H9 (cell line): Measurements from ENCODE around the gene HNRNPR. TPM values are rescaled to one million over a fixed set of nuclear protein-coding genes. Genes with fewer than 3 reads are reported as not detected.

Experiments used
- DNase-seq: peaks from one replicate; pipeline ENCODE4 v3.0.0-alpha.2; 2017
- H2AFZ ChIP-seq: one replicate; pipeline ENCODE4 v1.6.1; 2013; ENCODE audit warnings: mild to moderate bottlenecking, low read length, control low read depth, moderate library complexity
- H2AK5ac ChIP-seq: 2 replicates; pipeline ENCODE4 v1.6.1; 2013; ENCODE audit warnings: low read length, control low read depth, mixed read lengths; ENCODE audit not compliant: insufficient read length
- H2BK120ac ChIP-seq: one replicate; pipeline ENCODE4 v1.6.1; 2013; ENCODE audit warnings: low read depth, mild to moderate bottlenecking, low read length, control low read depth, inconsistent platforms; ENCODE audit not compliant: poor library complexity, severe bottlenecking
- H2BK12ac ChIP-seq: 2 replicates; pipeline ENCODE4 v1.6.1; 2013; ENCODE audit warnings: low read length, control low read depth, mixed read lengths, low read depth; ENCODE audit not compliant: insufficient read length
- H2BK15ac ChIP-seq: 2 replicates; pipeline ENCODE4 v1.6.1; 2013; ENCODE audit warnings: low read depth, low read length, control low read depth
- H2BK20ac ChIP-seq: one replicate; pipeline ENCODE4 v1.6.1; 2013; ENCODE audit warnings: low read depth, mild to moderate bottlenecking, low read length, control low read depth, inconsistent platforms; ENCODE audit not compliant: poor library complexity, severe bottlenecking
- H2BK5ac ChIP-seq: 2 replicates; pipeline ENCODE4 v1.6.1; 2013; ENCODE audit warnings: low read length, control low read depth, mixed read lengths; ENCODE audit not compliant: insufficient read length
- H3K14ac ChIP-seq: 2 replicates; pipeline ENCODE4 v1.6.1; 2013; ENCODE audit warnings: low read length, control low read depth; ENCODE audit not compliant: insufficient read depth
- H3K18ac ChIP-seq: 2 replicates; pipeline ENCODE4 v1.6.1; 2013; ENCODE audit warnings: low read depth, mild to moderate bottlenecking, mixed read lengths, low read length, control low read depth; ENCODE audit not compliant: insufficient read length
- H3K23ac ChIP-seq: 2 replicates; pipeline ENCODE4 v1.6.1; 2013; ENCODE audit warnings: low read length, control low read depth, mixed read lengths, low read depth; ENCODE audit not compliant: insufficient read length
- H3K23me2 ChIP-seq: 2 replicates; pipeline ENCODE4 v1.6.1; 2013; ENCODE audit warnings: low read depth, mild to moderate bottlenecking, mixed read lengths, low read length, control low read depth; ENCODE audit not compliant: insufficient read length, poor library complexity, severe bottlenecking
- H3K27ac ChIP-seq: 2 replicates; pipeline ENCODE4 v1.5.1; 2013; ENCODE audit warnings: low read length, control low read depth, mixed read lengths, low read depth; ENCODE audit not compliant: insufficient read length
- H3K27me3 ChIP-seq: 2 replicates; pipeline ENCODE4 v1.6.1; 2013; ENCODE audit warnings: low read length, control low read depth, inconsistent platforms; ENCODE audit not compliant: insufficient read depth
- H3K4ac ChIP-seq: 2 replicates; pipeline ENCODE4 v1.6.1; 2013; ENCODE audit warnings: low read depth, mild to moderate bottlenecking, control low read depth, inconsistent platforms, low read length, moderate library complexity
- H3K4me1 ChIP-seq: 2 replicates; pipeline ENCODE4 v1.6.1; 2013; ENCODE audit warnings: low read length, control low read depth, inconsistent platforms; ENCODE audit not compliant: insufficient read depth
- H3K4me2 ChIP-seq: 2 replicates; pipeline ENCODE4 v1.6.1; 2013; ENCODE audit warnings: low read length, control low read depth, mixed read lengths; ENCODE audit not compliant: insufficient read length, insufficient read depth
- H3K56ac ChIP-seq: 2 replicates; pipeline ENCODE4 v1.6.1; 2013; ENCODE audit warnings: low read depth, mild to moderate bottlenecking, mixed read lengths, low read length, control low read depth; ENCODE audit not compliant: insufficient read length
- H3K79me1 ChIP-seq: 2 replicates; pipeline ENCODE4 v1.6.1; 2013; ENCODE audit warnings: low read depth, mild to moderate bottlenecking, moderate library complexity, low read length, control low read depth, inconsistent platforms; ENCODE audit not compliant: insufficient read depth, poor library complexity, severe bottlenecking
- H3K79me2 ChIP-seq: 2 replicates; pipeline ENCODE4 v1.6.1; 2013; ENCODE audit warnings: low read length, control low read depth, inconsistent platforms; ENCODE audit not compliant: insufficient read depth
- H3K9ac ChIP-seq: 2 replicates; pipeline ENCODE4 v1.6.1; 2013; ENCODE audit warnings: low read length, control low read depth, mixed read lengths; ENCODE audit not compliant: insufficient read length; ENCODE audit errors: extremely low read depth
- H3K9me3 ChIP-seq: one replicate; pipeline ENCODE4 v1.6.1; 2013; ENCODE audit warnings: low read depth, low read length, inconsistent platforms; ENCODE audit not compliant: control insufficient read depth
- H3T11ph ChIP-seq: one replicate; pipeline ENCODE4 v1.6.1; 2013; ENCODE audit warnings: mild to moderate bottlenecking, low read length, control low read depth, inconsistent platforms
- H4K20me1 ChIP-seq: one replicate; pipeline ENCODE4 v1.6.1; 2013; ENCODE audit not compliant: control insufficient read depth, insufficient read length, insufficient read depth
- H4K5ac ChIP-seq: 2 replicates; pipeline ENCODE4 v1.6.1; 2013; ENCODE audit warnings: low read depth, mild to moderate bottlenecking, mixed read lengths, low read length, control low read depth; ENCODE audit not compliant: insufficient read length
- H4K8ac ChIP-seq: replicated peaks from 2 replicates; pipeline ENCODE4 v1.6.1; 2013; ENCODE audit warnings: low read length, control low read depth, mixed read lengths, low read depth; ENCODE audit not compliant: insufficient read length
- H4K91ac ChIP-seq: 2 replicates; pipeline ENCODE4 v1.6.1; 2013; ENCODE audit warnings: low read depth, mild to moderate bottlenecking, moderate library complexity, mixed read lengths, low read length, control low read depth; ENCODE audit not compliant: insufficient read length
- H3K27ac Mint-ChIP-seq, 3 experiments: 2 replicates in 2 of 3; 3 replicates in 1 of 3; pipeline ENCODE4 v1.8.0; 2020 to 2021; ENCODE audit warnings: mixed read lengths in 3 of 3, mild to moderate bottlenecking in 1 of 3, moderate library complexity in 1 of 3
- H3K27me3 Mint-ChIP-seq: 2 replicates; pipeline ENCODE4 v1.8.0; 2021; ENCODE audit warnings: low read depth, mild to moderate bottlenecking, moderate library complexity, mixed read lengths
- H3K36me3 Mint-ChIP-seq, 3 experiments: 2 replicates in 2 of 3; 3 replicates in 1 of 3; pipeline ENCODE4 v1.8.0; 2020 to 2021; ENCODE audit warnings: low read depth in 3 of 3, mixed read lengths in 3 of 3; ENCODE audit not compliant: insufficient read depth in 1 of 3
- H3K4me1 Mint-ChIP-seq, 2 experiments: 2 replicates each; pipeline ENCODE4 v1.8.0; 2020; ENCODE audit warnings: mixed read lengths in 2 of 2
- H3K4me3 Mint-ChIP-seq, 2 experiments: 2 replicates in 1 of 2; 3 replicates in 1 of 2; pipeline ENCODE4 v1.8.0; 2020 to 2021; ENCODE audit warnings: mild to moderate bottlenecking in 2 of 2, mixed read lengths in 2 of 2, moderate library complexity in 1 of 2
- H3K9me3 Mint-ChIP-seq, 2 experiments: 2 replicates in 1 of 2; 3 replicates in 1 of 2; pipeline ENCODE4 v1.8.0; 2020; ENCODE audit warnings: mild to moderate bottlenecking in 2 of 2, mixed read lengths in 2 of 2, moderate library complexity in 1 of 2
- WGBS: extraction: QIAGEN DNeasy Blood & Tissue Kit; methylation state at CpG from one replicate; pipeline ENCODE4 v1.1.7; 2013; ENCODE audit warnings: missing lambda C conversion rate, low lambda C conversion rate, mixed read lengths; ENCODE audit not compliant: insufficient read length; ENCODE audit errors: extremely low coverage; 5-methylcytosine and 5-hydroxymethylcytosine counted together
- total RNA-seq: library from RNA; stranded (reverse); gene quantifications from 2 replicates; pipeline ENCODE4 v1.2.1, GENCODE V29; 2021
- TF ChIP-seq, protein P1 (sequence below): fragments of 200-600 bp; sonication (generic); conservative IDR thresholded peaks from 3 replicates; pipeline ENCODE4 v1.8.0; 2021; ENCODE audit warnings: antibody characterized with exemption, mild to moderate bottlenecking

Gene HNRNPR
- total RNA-seq, 1 experiment from 2014 or later, result 196 TPM

- Histone ChIP-seq H2AFZ (no peak overlapping the region), H3K79me2 (no peaks in the 10 kb centered on the region), H3K9me3 (no peaks in the 10 kb centered on the region), H2BK20ac (no peak overlapping the region), H4K91ac (no peak overlapping the region), H3K27ac (no peak overlapping the region), H3K27me3 (no peaks in the 10 kb centered on the region), H3K4me2 (no peak overlapping the region), H2BK120ac (no peak overlapping the region), H4K5ac (no peak overlapping the region), H2AK5ac (no peak overlapping the region), H3K23ac (no peak overlapping the region), H3K79me1 (no peaks in the 10 kb centered on the region), H3K9ac (no peak overlapping the region), H4K20me1 (no peaks in the 10 kb centered on the region), H3K18ac (no peak overlapping the region), H3K4me1 (no peaks in the 10 kb centered on the region), H3K14ac (no peak overlapping the region), H3K56ac (no peak overlapping the region), H3K23me2 (no peaks in the 10 kb centered on the region), H3K4ac (no peak overlapping the region), H2BK12ac (no peak overlapping the region), H2BK15ac (no peak overlapping the region), H2BK5ac (no peak overlapping the region), H3T11ph (no peak overlapping the region), H4K8ac (no peak overlapping the region)
- Mint-ChIP-seq H3K4me3 (no peak overlapping the region), H3K27ac (no peak overlapping the region), H3K9me3 (no peaks in the 10 kb centered on the region), H3K4me1 (peaks cover 6% of the 10 kb centered on the region in 2 experiments), H3K36me3 (peaks cover 19 to 50% (median 42%) of the 10 kb centered on the region in 3 experiments; a peak in 6 of 7 replicates), H3K27me3 (no peaks in the 10 kb centered on the region)
- TF ChIP-seq, protein P1, sequence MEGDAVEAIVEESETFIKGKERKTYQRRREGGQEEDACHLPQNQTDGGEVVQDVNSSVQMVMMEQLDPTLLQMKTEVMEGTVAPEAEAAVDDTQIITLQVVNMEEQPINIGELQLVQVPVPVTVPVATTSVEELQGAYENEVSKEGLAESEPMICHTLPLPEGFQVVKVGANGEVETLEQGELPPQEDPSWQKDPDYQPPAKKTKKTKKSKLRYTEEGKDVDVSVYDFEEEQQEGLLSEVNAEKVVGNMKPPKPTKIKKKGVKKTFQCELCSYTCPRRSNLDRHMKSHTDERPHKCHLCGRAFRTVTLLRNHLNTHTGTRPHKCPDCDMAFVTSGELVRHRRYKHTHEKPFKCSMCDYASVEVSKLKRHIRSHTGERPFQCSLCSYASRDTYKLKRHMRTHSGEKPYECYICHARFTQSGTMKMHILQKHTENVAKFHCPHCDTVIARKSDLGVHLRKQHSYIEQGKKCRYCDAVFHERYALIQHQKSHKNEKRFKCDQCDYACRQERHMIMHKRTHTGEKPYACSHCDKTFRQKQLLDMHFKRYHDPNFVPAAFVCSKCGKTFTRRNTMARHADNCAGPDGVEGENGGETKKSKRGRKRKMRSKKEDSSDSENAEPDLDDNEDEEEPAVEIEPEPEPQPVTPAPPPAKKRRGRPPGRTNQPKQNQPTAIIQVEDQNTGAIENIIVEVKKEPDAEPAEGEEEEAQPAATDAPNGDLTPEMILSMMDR, result no peak
- no peak for DNase-seq
- no CpG with 5 or more reads among the region's 4 CpGs for WGBS
These were observed 39.9 kb downstream of the HNRNPR start for GRCh38 chr1:23304140-23304620.
